ENCODE measurements around the gene DIDO1.

Gene DIDO1

DNA sequence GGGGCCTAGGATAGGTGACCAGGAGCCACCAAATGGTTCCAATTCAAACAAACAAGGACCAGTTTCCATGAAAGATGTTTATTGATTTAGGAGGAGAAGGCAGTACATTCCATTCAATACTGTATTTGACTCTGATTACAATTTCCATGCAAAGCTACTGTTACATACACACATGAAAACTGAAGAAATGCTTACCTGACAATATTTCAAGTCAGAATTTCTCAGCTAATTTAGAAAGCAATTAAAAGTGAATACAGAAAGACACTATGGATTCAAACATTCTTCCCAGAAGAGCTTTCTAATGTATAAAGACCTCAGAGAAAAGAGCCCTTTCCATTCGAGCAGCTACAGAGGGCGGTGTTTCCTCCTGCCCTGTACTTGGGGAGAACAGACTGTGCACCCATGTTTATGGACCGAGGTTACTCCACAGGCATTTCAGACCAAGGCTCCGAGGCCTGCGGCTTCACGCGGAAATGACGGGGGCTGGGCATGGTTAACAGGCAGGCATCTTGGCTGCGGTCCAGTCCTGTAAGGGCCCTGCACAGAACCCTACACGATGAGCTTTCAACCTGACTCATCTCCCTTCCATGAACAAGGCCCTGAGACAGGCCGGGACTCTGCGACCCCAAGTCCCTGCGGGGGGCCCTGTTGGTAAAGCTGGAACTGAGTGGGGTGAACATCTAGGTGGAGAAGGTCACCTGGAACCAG is 39.0 kb downstream of the DIDO1 start:
- peak in 2 of 10 donors; percentile 70 to 75 for DNase-seq
- intact Hi-C loops (cut with DNase I), result no loop called here

DNA sequence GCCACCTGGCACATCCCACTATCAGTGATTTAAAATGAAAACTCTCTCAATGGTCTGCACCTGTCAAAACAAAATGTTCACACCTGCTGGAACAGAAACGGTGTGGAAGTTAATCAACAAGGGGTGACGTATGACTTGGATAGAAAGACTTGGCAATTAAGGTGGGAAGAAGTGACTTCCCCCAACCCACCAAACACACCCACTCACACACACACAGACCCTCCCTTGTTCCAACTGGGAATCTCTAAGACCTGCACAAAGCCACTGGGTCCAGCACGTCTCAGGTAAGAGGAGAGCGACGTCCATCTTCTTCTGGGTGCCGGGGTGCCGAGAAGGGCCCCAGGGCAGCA is 39.6 kb downstream of the DIDO1 start:
- intact Hi-C loops (cut with DNase I), result no loop called here
- DNase-seq, result peak in 1 of 10 donors; percentile 57

DNA sequence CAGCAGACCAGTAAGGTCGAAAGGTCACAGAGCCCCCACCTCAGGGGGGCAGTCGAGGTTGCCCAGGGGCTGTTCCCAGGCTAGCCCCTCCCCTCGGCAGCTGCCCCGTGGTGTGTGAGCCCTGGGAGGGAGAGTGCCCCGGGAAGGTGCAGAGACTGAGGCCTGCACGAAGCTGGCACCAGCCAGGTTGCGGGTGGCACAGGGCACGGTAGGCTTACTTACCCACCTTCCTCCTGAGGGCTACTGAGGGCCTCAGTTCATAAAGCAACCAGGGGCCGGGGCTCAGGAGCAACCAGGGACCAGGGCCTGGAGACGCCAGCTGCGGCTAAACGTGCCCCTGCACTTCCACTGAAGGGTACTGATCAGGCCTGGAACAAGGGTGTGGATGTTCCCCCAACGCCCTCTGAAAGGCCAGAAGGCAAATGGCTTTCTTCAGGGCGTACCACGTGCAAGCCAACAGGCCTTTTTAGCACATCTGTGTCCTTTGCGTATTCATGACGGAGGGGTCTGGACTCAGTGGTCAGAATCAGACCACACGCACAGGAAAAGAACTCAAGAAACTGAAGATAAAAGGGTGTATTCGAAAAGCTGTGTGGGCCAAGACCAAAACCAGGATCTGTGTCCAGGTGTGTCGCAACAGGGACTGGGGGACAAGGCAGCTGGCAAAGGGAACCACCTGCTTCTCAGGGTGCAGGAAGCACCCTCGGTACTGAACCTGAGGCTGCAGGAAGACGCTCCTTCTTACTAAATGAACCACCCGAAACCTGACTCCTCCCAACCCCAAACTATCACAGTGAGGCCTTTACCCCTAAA is 40.2 kb downstream of the DIDO1 start:
- DNase-seq, result peak in 2 of 10 donors; percentile 53 to 67
- intact Hi-C loops (cut with DNase I), result no loop called here

DNA sequence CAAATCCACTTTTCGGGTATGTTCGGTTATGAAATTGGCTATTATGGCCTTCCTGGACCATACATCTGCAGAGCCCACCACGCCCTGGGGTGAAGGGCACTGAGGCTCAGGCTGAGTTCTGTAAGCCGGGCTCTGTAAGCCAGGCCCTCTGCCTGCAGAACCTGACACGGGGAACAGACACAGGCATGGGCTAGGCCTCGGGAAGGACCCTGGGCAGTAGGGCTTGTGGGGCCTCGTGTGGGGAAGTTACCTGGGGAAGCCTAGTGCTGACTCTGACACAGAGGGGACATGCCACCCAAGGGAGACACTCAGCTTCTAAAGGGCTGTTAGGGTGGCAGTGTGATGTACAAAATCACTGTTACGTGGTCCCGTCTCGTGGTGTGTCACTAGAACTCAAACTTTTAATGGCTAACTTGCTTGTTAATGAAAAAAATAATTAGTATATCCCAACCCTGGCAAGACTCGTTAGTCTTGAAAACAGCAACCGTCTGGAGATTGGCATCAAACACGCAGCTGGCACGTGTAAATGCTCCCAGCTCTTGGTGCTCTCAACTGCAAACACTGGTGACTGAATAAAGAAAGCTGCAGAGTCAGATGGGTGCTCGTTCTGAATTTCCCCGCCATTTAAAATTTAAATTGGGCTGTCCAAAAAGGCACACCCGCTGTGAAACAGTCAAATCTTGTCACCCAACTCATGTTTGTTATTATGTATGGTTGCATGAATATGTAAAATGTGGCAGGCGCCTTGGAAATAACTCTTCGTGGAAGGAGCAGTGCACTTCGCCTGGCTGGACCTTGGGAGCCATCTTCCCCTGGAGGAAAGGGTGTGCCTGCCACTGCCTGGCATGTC is 41.0 kb downstream of the DIDO1 start:
- peak in 2 of 10 donors; percentile 30 to 35 for DNase-seq
- intact Hi-C loops (cut with DNase I), result no loop called here

- DNase-seq, result peak in 2 of 10 donors; percentile 9 to 18
- intact Hi-C loops (cut with DNase I), result no loop called here
Measured at GRCh38 chr20:62884556-62884955, 41.7 kb downstream of the DIDO1 start.

DNA sequence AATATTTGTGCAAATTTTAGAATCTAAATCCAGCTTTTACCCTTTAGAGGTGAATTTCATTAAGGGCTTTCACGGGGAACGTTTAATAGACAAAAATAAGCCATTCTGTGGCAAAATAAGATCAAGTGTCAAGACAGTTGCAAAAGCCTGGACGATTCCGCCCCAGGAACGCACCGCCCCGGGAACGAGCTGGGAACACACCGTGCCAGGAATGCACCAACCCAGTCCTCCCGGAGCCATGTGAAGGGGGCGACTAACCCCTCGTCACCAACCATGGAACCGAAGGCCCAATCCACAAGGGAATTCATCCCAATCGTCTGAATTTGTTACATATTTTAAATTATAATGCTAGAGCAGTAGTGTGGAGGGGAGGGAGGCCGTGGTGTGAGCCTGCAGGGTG is 43.9 kb downstream of the DIDO1 start:
- peak in 2 of 10 donors; percentile 34 to 61 for DNase-seq

DNA sequence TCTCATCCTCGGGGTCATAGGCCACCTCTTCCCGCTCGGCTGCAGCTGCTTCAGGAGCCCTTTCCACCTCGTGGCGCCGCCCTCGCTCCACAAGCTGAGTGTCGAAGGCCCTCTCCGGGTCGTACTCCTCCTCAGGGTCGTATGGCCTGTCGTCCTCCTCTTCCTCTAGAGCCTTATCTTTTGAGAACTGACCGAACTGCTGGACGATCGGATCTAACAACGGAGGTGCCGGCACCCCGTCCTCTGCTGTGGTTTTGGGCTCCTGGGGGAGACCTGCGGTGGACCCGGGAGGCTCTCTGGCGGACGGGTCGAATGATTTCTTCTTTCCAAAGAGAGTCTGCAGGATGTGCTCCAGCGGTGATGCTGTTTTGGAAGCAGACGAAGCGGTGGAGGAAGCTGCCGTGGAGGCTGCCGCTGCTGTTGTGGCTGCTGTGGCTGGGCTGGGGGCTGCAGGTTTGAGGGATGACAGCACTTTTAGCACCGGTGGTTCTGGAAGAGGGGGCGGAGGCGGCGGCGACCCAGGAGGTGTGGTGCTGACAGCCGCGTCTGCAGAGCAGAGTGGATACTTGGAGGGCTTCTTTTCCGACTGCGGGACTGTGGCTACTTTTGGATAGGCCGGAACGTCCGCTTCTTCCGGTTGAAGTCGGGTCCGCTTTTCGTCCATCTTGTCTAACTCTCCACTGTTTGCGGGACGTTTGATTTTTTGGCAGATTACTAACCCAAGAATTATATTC is 44.5 kb downstream of the DIDO1 start:
- intact Hi-C loops (cut with DNase I), result no loop called here
- DNase-seq, result peak in 2 of 10 donors; percentile 54 to 65

More for the DNA sequence above, 43.9 kb downstream of the DIDO1 start:
- intact Hi-C loops (cut with DNase I), result no loop called here

GRCh38 chr20:62880935-62881661 is 45.2 kb downstream of the DIDO1 start:
- DNase-seq, result peak in 2 of 10 donors; percentile 65 to 78
- intact Hi-C loops (cut with DNase I), result no loop called here

GRCh38 chr20:62880147-62880934 is 46.0 kb downstream of the DIDO1 start:
- intact Hi-C loops (cut with DNase I), result no loop called here

GRCh38 chr20:62879275-62880146 is 46.8 kb downstream of the DIDO1 start:
- intact Hi-C loops (cut with DNase I), result loop anchor here (5.0 kb wide), 1 partner anchor 48 kb away; the partner anchor contains the start of gene DIDO1
- DNase-seq, result peak in 1 of 10 donors; percentile 84

More at GRCh38 chr20:62880147-62880934, 46.0 kb downstream of the DIDO1 start:
- DNase-seq, result peak in 2 of 10 donors; percentile 62 to 75

- intact Hi-C loops (cut with DNase I), result loop anchor here (5.0 kb wide), 1 partner anchor 49 kb away; the partner anchor contains the start of gene DIDO1
- DNase-seq, result peak in 1 of 10 donors; percentile 24
Measured at GRCh38 chr20:62878244-62879038, 47.9 kb downstream of the DIDO1 start.

DNA sequence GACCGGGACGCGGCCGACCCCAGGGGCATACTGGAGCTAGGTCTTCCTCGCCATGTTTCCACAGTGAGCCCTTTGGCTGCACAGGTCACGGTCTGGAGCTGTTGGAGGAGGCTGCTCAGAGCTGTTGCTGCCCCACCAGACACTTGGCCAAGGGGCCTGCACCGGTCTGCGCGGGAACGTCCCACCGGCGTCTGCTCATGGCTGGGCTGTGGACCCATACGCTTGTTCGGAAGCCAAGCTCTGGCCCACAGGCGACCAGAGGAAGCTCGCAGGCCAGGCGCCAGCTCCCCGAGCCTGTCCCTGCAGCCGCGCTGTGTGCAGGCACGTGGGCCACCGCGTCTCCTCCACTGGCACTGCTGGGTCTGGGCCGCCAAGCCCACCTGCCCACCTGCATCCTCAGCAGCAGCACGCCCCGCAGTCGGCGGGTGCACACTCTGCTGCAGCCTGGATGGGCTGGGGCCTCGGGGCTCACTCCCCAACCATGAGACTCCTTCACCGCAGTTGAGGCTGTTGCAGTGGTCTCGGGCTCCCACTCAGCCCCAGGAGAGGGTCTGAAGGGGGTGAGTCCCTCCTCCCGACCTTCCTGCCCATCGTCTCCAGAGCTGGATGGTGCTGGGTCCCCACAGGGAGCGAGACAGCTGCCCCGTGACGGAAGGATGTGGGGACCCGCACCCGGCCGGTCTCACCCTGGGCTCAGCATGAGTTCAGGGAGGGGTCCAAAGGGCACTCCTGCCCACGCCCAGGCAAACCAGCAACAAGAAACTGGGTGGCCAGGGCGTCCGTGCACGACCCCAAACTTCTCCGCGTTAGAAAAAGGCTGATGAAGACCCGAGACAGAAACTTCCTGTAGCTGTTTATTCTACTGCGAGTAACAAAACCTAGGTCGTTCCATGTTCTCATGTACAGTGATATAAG is 49.1 kb downstream of the DIDO1 start:
- intact Hi-C loops (cut with DNase I), result loop anchor here (5.0 kb wide), 1 partner anchor 50 kb away; the partner anchor contains the start of gene DIDO1
- peak in 3 of 10 donors; percentile 79 to 89 (median 83) for DNase-seq

- DNase-seq, result peak in 2 of 10 donors; percentile 54 to 79
- intact Hi-C loops (cut with DNase I), result loop anchor here (5.0 kb wide), 1 partner anchor 51 kb away; the partner anchor contains the start of gene DIDO1
Measured at GRCh38 chr20:62876501-62876901, 49.8 kb downstream of the DIDO1 start.

- peak; percentile 66 to 97 (median 82) for DNase-seq
- intact Hi-C loops (cut with DNase I), result loop anchor here (5.0 kb wide), 1 partner anchor 52 kb away; the partner anchor contains the start of gene DIDO1
Measured at GRCh38 chr20:62875419-62876361, 50.6 kb downstream of the DIDO1 start.

Measured in posterior cingulate gyrus (tissue), 11 donors.